Measurements from ENCODE around the gene MTG2. TPM values are rescaled to one million over a fixed set of nuclear protein-coding genes. Genes with fewer than 3 reads are reported as not detected.

MTG2 gene
- polyA plus RNA-seq, 1 of the 3 experiments (the other 2 are of a cell fraction) = 42.9 TPM

DNA sequence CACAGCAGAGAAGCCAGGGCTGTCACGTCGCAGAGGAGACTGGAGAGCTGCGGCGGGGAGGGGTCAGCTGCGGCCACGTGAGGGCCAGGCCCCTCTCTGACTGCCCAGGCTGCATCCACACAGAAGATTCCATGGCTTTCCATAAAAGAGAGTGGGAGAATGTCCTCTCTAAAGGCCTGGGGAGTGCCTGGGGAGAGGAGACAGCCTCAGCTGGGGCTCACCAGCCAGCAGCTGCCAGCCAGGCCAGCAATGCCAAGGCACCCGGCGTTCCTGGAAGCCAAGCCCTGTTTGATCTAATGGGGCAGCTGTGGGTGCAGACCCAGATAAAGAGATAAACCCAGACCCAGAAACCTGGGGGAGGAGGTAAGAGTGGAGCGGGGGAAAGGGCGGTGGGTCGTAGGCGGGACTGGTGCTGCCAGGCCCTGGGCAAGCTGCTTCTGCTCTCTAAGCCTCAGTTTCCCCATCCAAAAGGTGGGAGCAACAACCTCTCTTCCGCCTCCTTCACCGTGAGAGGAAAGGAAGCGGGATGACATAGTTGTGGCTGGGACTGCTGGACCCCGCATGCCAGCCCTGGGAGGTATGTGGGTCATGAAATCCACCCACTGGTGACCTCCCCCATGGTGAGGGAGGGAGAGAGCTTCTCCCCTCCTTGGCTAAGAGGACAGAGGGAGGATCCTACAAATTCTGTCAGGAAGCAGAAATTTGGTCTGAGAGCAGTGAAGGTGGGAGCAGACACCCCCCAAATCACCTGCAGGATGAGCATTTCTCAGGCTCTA, 52.4 kb downstream of the MTG2 start:
- no peak overlapping the region for H3K4me3 ChIP-seq (ENCODE audit: low read depth in 2 of 2, low read length in 1 of 2)
- ChIA-PET POLR2A (interaction anchor here (1.2 kb wide), 1 partner anchor 15 kb away, joined by 5 read pairs; the partner anchor contains the start of gene HRH3), CTCF (interaction anchor here (0.9 to 1.1 kb wide), 2 partner anchors 9 to 18 kb away, joined by 3 read pairs; no protein-coding TSS in a partner anchor)
- H3K9ac ChIP-seq = no peak overlapping the region
- peaks cover 16% of the 10 kb centered on the region for H3K79me2 ChIP-seq (ENCODE audit: insufficient read depth)
- H3K4me1 ChIP-seq (ENCODE audit: control insufficient read depth in 1 of 2, insufficient read depth in 2 of 2, low read depth in 1 of 2, low read length in 1 of 2) = peaks cover 5 to 46% of the 10 kb centered on the region in 2 experiments; a peak in 1 of 4 replicates
- H3K36me3 ChIP-seq (replicated peaks in 1 of 2; ENCODE audit: control insufficient read depth in 1 of 2, insufficient read depth in 2 of 2, low read length in 1 of 2) = no peaks in the 10 kb centered on the region
- peak overlapping the region in 1 of 2 experiments; percentile 78; a peak in 2 of 4 replicates for H3K27ac ChIP-seq (ENCODE audit: low read depth in 2 of 2, low read length in 1 of 2)
- no peak overlapping the region for H2AFZ ChIP-seq (ENCODE audit: low read depth)
- H4K20me1 ChIP-seq (ENCODE audit: insufficient read depth) = peaks cover 10% of the 10 kb centered on the region; the same call in 1 of the 2 replicates
- WGBS (ENCODE audit: low lambda C conversion rate) = 59% methylated on average over 16 of the region's 16 CpGs
- H3F3A ChIP-seq (replicated peaks; ENCODE audit: insufficient read depth) = no peaks in the 10 kb centered on the region
- DNase-seq = peak; percentile 74
- H3K27me3 ChIP-seq (ENCODE audit: insufficient read depth) = no peaks in the 10 kb centered on the region
- H3K9me3 ChIP-seq = no peaks in the 10 kb centered on the region
- no peaks in the 10 kb centered on the region for H3K9me2 ChIP-seq
- no peak overlapping the region for H3K4me2 ChIP-seq
- TF ChIP-seq GABPA (IDR thresholded peaks at IDR 0.05; ENCODE audit: low read depth) (no peak), RCOR1 (IDR thresholded peaks at IDR 0.05; ENCODE audit: low read length) (peak; percentile 78), GATA2 (CRISPR knock-in tag; IDR thresholded peaks at IDR 0.05) (peak; percentile 89), JUND (IDR thresholded peaks at IDR 0.05) (no peak), EP300 (IDR thresholded peaks at IDR 0.05; ENCODE audit: borderline replicate concordance in 1 of 2, low read depth in 1 of 2, low read length in 1 of 2) (peak in 1 of 2 experiments; percentile 45; a peak in 1 of 4 replicates), RAD21 (IDR thresholded peaks at IDR 0.05; ENCODE audit: low read length) (0 out of 2 replicates have a peak, but pooled peaks have one; percentile 1)
- TF ChIP-seq, protein P1, sequence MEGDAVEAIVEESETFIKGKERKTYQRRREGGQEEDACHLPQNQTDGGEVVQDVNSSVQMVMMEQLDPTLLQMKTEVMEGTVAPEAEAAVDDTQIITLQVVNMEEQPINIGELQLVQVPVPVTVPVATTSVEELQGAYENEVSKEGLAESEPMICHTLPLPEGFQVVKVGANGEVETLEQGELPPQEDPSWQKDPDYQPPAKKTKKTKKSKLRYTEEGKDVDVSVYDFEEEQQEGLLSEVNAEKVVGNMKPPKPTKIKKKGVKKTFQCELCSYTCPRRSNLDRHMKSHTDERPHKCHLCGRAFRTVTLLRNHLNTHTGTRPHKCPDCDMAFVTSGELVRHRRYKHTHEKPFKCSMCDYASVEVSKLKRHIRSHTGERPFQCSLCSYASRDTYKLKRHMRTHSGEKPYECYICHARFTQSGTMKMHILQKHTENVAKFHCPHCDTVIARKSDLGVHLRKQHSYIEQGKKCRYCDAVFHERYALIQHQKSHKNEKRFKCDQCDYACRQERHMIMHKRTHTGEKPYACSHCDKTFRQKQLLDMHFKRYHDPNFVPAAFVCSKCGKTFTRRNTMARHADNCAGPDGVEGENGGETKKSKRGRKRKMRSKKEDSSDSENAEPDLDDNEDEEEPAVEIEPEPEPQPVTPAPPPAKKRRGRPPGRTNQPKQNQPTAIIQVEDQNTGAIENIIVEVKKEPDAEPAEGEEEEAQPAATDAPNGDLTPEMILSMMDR (IDR thresholded peaks at IDR 0.05) = no peak

GRCh38 chr20:62235777-62236157, 52.9 kb downstream of the MTG2 start:
- 81% methylated on average over 5 of the region's 9 CpGs for WGBS (ENCODE audit: low lambda C conversion rate)
- Histone ChIP-seq H3K79me2 (ENCODE audit: insufficient read depth) (peaks cover 21% of the 10 kb centered on the region), H3K27ac (ENCODE audit: low read depth in 2 of 2, low read length in 1 of 2) (peak overlapping the region in 1 of 2 experiments; percentile 36; a peak in 1 of 4 replicates)

More at GRCh38 chr20:62235777-62236157, 52.9 kb downstream of the MTG2 start:
- no peak for TF ChIP-seq SMC3 (IDR thresholded peaks at IDR 0.05; ENCODE audit: low read depth, low read length)
- TF ChIP-seq ZBTB33 (IDR thresholded peaks at IDR 0.05; ENCODE audit: borderline replicate concordance, low read depth) = no peak
- TF ChIP-seq MEF2A (IDR thresholded peaks at IDR 0.05; ENCODE audit: borderline replicate concordance, low read depth) = no peak
- no peak for TF ChIP-seq IRF3 (IDR thresholded peaks at IDR 0.05; ENCODE audit: low read depth, low read length)
- TF ChIP-seq EP300 (IDR thresholded peaks at IDR 0.05; ENCODE audit: borderline replicate concordance in 1 of 2, low read depth in 1 of 2, low read length in 1 of 2) = no peak
- no peak for TF ChIP-seq USF2 (IDR thresholded peaks at IDR 0.05; ENCODE audit: borderline replicate concordance, low read depth, low read length)
- TF ChIP-seq GATA2 (CRISPR knock-in tag; IDR thresholded peaks at IDR 0.05) = no peak
- TF ChIP-seq TAF1 (IDR thresholded peaks at IDR 0.05; ENCODE audit: borderline replicate concordance, low read depth, low read length) = no peak
- no peak for TF ChIP-seq FOXM1 (IDR thresholded peaks at IDR 0.05; ENCODE audit: low read depth)
- TF ChIP-seq EZH2phosphoT487 (IDR thresholded peaks at IDR 0.05; ENCODE audit: borderline replicate concordance, low read depth) = no peak
- no peak for TF ChIP-seq NRF1 (IDR thresholded peaks at IDR 0.05; ENCODE audit: low read depth, low read length)
- no peak for TF ChIP-seq POLR2AphosphoS5 (IDR thresholded peaks at IDR 0.05; ENCODE audit: low read depth, low read length)
- TF ChIP-seq GABPA (IDR thresholded peaks at IDR 0.05; ENCODE audit: low read depth) = no peak
- no peaks in the 10 kb centered on the region for H3K36me3 ChIP-seq (replicated peaks in 1 of 2; ENCODE audit: control insufficient read depth in 1 of 2, insufficient read depth in 2 of 2, low read length in 1 of 2)
- DNase-seq = no peak
- ChIA-PET POLR2A (interaction anchor here (1.2 kb wide), 1 partner anchor 16 kb away, joined by 5 read pairs; the partner anchor contains the start of gene HRH3), CTCF (interaction anchor here (0.9 to 1.3 kb wide), 4 partner anchors 8 to 264 kb away, joined by 3 to 4 read pairs (median 3); no protein-coding TSS in a partner anchor)
- H3K9ac ChIP-seq = no peak overlapping the region
- no peak overlapping the region for H3K4me3 ChIP-seq (ENCODE audit: low read depth in 2 of 2, low read length in 1 of 2)
- H3K9me3 ChIP-seq = no peaks in the 10 kb centered on the region
- no peaks in the 10 kb centered on the region for H3K27me3 ChIP-seq (ENCODE audit: insufficient read depth)
- H3K4me2 ChIP-seq = no peak overlapping the region
- H4K20me1 ChIP-seq (ENCODE audit: insufficient read depth) = peaks cover 14% of the 10 kb centered on the region
- no peaks in the 10 kb centered on the region for H3K9me2 ChIP-seq
- H2AFZ ChIP-seq (ENCODE audit: low read depth) = no peak overlapping the region
- H3K4me1 ChIP-seq (ENCODE audit: control insufficient read depth in 1 of 2, insufficient read depth in 2 of 2, low read depth in 1 of 2, low read length in 1 of 2) = peaks cover 5 to 46% of the 10 kb centered on the region in 2 experiments; a peak in 1 of 4 replicates
- no peaks in the 10 kb centered on the region for H3F3A ChIP-seq (replicated peaks; ENCODE audit: insufficient read depth)
